Hepatocyte (in vitro differentiated cells): ENCODE data around the gene CHRNB1. TPM values are rescaled to one million over a fixed set of nuclear protein-coding genes. Genes with fewer than 3 reads are reported as not detected.
A peak's percentile ranks its signal among the peaks of the same experiment; 100 is the strongest.

Experiments used
- DNase-seq: peaks from one replicate; pipeline ENCODE4 v3.0.0-alpha.2; 2016; ENCODE audit warnings: low spot score
- H2AFZ ChIP-seq: fragments of 200-600 bp; sonication (generic); 2 replicates; pipeline ENCODE4 v1.6.0; 2016; ENCODE audit warnings: antibody characterized with exemption, mild to moderate bottlenecking
- H3K27ac ChIP-seq: fragments of 200-600 bp; sonication (generic); 2 replicates; pipeline ENCODE4 v1.5.1; 2016; ENCODE audit warnings: mild to moderate bottlenecking
- H3K27me3 ChIP-seq: fragments of 200-600 bp; sonication (generic); 2 replicates; pipeline ENCODE4 v1.6.1; 2016
- H3K36me3 ChIP-seq: fragments of 200-600 bp; sonication (generic); replicated peaks from 2 replicates; pipeline ENCODE4 v1.5.1; 2016; ENCODE audit warnings: low read depth; ENCODE audit not compliant: insufficient read depth
- H3K4me1 ChIP-seq: fragments of 200-600 bp; sonication (generic); 2 replicates; pipeline ENCODE4 v1.5.1; 2016; ENCODE audit warnings: mild to moderate bottlenecking, moderate library complexity; ENCODE audit not compliant: insufficient read depth
- H3K4me2 ChIP-seq: fragments of 200-600 bp; sonication (generic); 2 replicates; pipeline ENCODE4 v1.6.0; 2016
- H3K4me3 ChIP-seq: fragments of 200-600 bp; sonication (generic); 2 replicates; pipeline ENCODE4 v1.5.1; 2016; ENCODE audit warnings: mild to moderate bottlenecking
- H3K79me2 ChIP-seq: fragments of 200-600 bp; sonication (generic); 2 replicates; pipeline ENCODE4 v1.6.0; 2017; ENCODE audit warnings: mild to moderate bottlenecking
- H3K9me2 ChIP-seq: fragments of 200-600 bp; sonication (generic); replicated peaks from 2 replicates; pipeline ENCODE4 v1.6.0; 2017; ENCODE audit warnings: mild to moderate bottlenecking; ENCODE audit not compliant: insufficient read depth
- H3K9me3 ChIP-seq: fragments of 200-600 bp; sonication (generic); 2 replicates; pipeline ENCODE4 v1.5.1; 2016; ENCODE audit warnings: low read depth, mild to moderate bottlenecking
- H4K20me1 ChIP-seq: fragments of 200-600 bp; sonication (generic); 2 replicates; pipeline ENCODE4 v1.6.0; 2016; ENCODE audit warnings: mild to moderate bottlenecking; ENCODE audit not compliant: insufficient read depth, poor library complexity, severe bottlenecking
- CTCF ChIP-seq: fragments of 200-600 bp; sonication (generic); IDR thresholded peaks from 2 replicates; pipeline ENCODE4 v1.5.1; 2016; ENCODE audit warnings: antibody characterized with exemption, mild to moderate bottlenecking; ENCODE audit not compliant: poor library complexity
- EZH2 ChIP-seq: fragments of 200-600 bp; sonication (generic); IDR thresholded peaks from 2 replicates; pipeline ENCODE4 v1.6.1; 2016; ENCODE audit warnings: antibody characterized with exemption, mild to moderate bottlenecking, borderline replicate concordance
- EZH2phosphoT487 ChIP-seq: fragments of 200-600 bp; sonication (generic); IDR thresholded peaks from one replicate; pipeline ENCODE4 v1.6.1; 2018; ENCODE audit warnings: antibody characterized with exemption, mild to moderate bottlenecking, low read depth, moderate library complexity; ENCODE audit not compliant: unreplicated experiment, severe bottlenecking
- WGBS: methylation state at CpG from one replicate; pipeline ENCODE4 v1.1.6; 2016; ENCODE audit warnings: low lambda C conversion rate; ENCODE audit errors: missing lambda C conversion rate; 5-methylcytosine and 5-hydroxymethylcytosine counted together
- polyA plus RNA-seq: library from polyadenylated mRNA; unstranded; fragments of >200 nt; fragmentation: Nextera tagmentation; extraction: Ambion mirVana; gene quantifications from 2 replicates; pipeline ENCODE4 v1.2.1, GENCODE V29; 2016
- total RNA-seq: library from RNA; depleted of rRNA; stranded (reverse); fragments of >200 nt; gene quantifications from 2 replicates; pipeline ENCODE4 v1.2.3, GENCODE V29; 2014

Gene CHRNB1
- total and polyA plus RNA-seq, 2 experiments from 2014 or later, result 10.9 to 17.5 TPM

- Histone ChIP-seq H2AFZ (no peak overlapping the region), H3K27me3 (peaks cover 29% of the 10 kb centered on the region), H3K27ac (peak overlapping the region; percentile 49), H4K20me1 (no peaks in the 10 kb centered on the region), H3K4me1 (peaks cover 53% of the 10 kb centered on the region), H3K9me3 (no peaks in the 10 kb centered on the region), H3K36me3 (no peaks in the 10 kb centered on the region), H3K4me3 (peak overlapping the region; percentile 75), H3K9me2 (no peaks in the 10 kb centered on the region), H3K79me2 (peaks cover 2% of the 10 kb centered on the region), H3K4me2 (peak overlapping the region; percentile 99)
- DNase-seq, result peak; percentile 67
- WGBS, result 3% methylated on average over 10 of the region's 12 CpGs
- no peak for TF ChIP-seq EZH2phosphoT487
Observed at GRCh38 chr17:7440834-7441195, 4.0 kb upstream of the CHRNB1 start.

GRCh38 chr17:7441266-7441665 lies 3.6 kb upstream of the CHRNB1 start:
- no peak for DNase-seq
- H3K36me3 ChIP-seq, result no peaks in the 10 kb centered on the region
- H3K4me1 ChIP-seq, result peaks cover 50% of the 10 kb centered on the region
- no peak for TF ChIP-seq EZH2phosphoT487
- TF ChIP-seq EZH2, result no peak
- TF ChIP-seq CTCF, result no peak
- H3K9me3 ChIP-seq, result no peaks in the 10 kb centered on the region
- H3K4me3 ChIP-seq, result no peak overlapping the region
- WGBS, result 66% methylated on average over 7 of the region's 7 CpGs
- peaks cover under 1% of the 10 kb centered on the region for H3K79me2 ChIP-seq
- no peak overlapping the region for H2AFZ ChIP-seq
- no peaks in the 10 kb centered on the region for H4K20me1 ChIP-seq
- H3K9me2 ChIP-seq, result no peaks in the 10 kb centered on the region
- no peak overlapping the region for H3K27ac ChIP-seq
- peaks cover 29% of the 10 kb centered on the region for H3K27me3 ChIP-seq
- H3K4me2 ChIP-seq, result peak overlapping the region; percentile 99

GRCh38 chr17:7442142-7442541 lies 2.7 kb upstream of the CHRNB1 start:
- peaks cover 29% of the 10 kb centered on the region for H3K27me3 ChIP-seq
- WGBS, result 92% methylated on average over 2 of the region's 2 CpGs
- no peaks in the 10 kb centered on the region for H3K36me3 ChIP-seq
- no peaks in the 10 kb centered on the region for H3K9me3 ChIP-seq
- H3K9me2 ChIP-seq, result no peaks in the 10 kb centered on the region
- no peaks in the 10 kb centered on the region for H3K79me2 ChIP-seq
- no peak for TF ChIP-seq EZH2phosphoT487
- no peak for TF ChIP-seq CTCF
- no peak for TF ChIP-seq EZH2
- H3K4me2 ChIP-seq, result no peak overlapping the region
- no peak for DNase-seq
- H3K27ac ChIP-seq, result no peak overlapping the region
- no peak overlapping the region for H2AFZ ChIP-seq
- H3K4me3 ChIP-seq, result no peak overlapping the region
- H4K20me1 ChIP-seq, result no peaks in the 10 kb centered on the region
- H3K4me1 ChIP-seq, result peaks cover 43% of the 10 kb centered on the region

- H3K4me2 ChIP-seq, result no peak overlapping the region
Observed at GRCh38 chr17:7443499-7444485, 1.1 kb upstream of the CHRNB1 start.

More at GRCh38 chr17:7443499-7444485, 1.1 kb upstream of the CHRNB1 start:
- Histone ChIP-seq H3K79me2 (no peaks in the 10 kb centered on the region), H3K27ac (no peak overlapping the region), H3K9me2 (no peaks in the 10 kb centered on the region), H3K4me3 (no peak overlapping the region), H4K20me1 (no peaks in the 10 kb centered on the region), H3K4me1 (peaks cover 28% of the 10 kb centered on the region), H3K36me3 (no peaks in the 10 kb centered on the region), H3K27me3 (peaks cover 23% of the 10 kb centered on the region), H3K9me3 (no peaks in the 10 kb centered on the region), H2AFZ (no peak overlapping the region)
- 79% methylated on average over 7 of the region's 7 CpGs for WGBS
- no peak for DNase-seq
- no peak for TF ChIP-seq EZH2
- no peak for TF ChIP-seq EZH2phosphoT487
- TF ChIP-seq CTCF, result no peak
